ENCODE results near the gene KLHL20. TPM values are rescaled to one million over a fixed set of nuclear protein-coding genes. Genes with fewer than 3 reads are reported as not detected.
"Not testable (repeated sequence)": the region's sequence is repeated elsewhere in the genome, so short reads cannot be mapped to it uniquely, and the experiment has no call there.

Gene KLHL20, protein sequence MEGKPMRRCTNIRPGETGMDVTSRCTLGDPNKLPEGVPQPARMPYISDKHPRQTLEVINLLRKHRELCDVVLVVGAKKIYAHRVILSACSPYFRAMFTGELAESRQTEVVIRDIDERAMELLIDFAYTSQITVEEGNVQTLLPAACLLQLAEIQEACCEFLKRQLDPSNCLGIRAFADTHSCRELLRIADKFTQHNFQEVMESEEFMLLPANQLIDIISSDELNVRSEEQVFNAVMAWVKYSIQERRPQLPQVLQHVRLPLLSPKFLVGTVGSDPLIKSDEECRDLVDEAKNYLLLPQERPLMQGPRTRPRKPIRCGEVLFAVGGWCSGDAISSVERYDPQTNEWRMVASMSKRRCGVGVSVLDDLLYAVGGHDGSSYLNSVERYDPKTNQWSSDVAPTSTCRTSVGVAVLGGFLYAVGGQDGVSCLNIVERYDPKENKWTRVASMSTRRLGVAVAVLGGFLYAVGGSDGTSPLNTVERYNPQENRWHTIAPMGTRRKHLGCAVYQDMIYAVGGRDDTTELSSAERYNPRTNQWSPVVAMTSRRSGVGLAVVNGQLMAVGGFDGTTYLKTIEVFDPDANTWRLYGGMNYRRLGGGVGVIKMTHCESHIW
- 10 to 100 TPM; 12.9 to 14.9 TPM for total RNA-seq

DNA sequence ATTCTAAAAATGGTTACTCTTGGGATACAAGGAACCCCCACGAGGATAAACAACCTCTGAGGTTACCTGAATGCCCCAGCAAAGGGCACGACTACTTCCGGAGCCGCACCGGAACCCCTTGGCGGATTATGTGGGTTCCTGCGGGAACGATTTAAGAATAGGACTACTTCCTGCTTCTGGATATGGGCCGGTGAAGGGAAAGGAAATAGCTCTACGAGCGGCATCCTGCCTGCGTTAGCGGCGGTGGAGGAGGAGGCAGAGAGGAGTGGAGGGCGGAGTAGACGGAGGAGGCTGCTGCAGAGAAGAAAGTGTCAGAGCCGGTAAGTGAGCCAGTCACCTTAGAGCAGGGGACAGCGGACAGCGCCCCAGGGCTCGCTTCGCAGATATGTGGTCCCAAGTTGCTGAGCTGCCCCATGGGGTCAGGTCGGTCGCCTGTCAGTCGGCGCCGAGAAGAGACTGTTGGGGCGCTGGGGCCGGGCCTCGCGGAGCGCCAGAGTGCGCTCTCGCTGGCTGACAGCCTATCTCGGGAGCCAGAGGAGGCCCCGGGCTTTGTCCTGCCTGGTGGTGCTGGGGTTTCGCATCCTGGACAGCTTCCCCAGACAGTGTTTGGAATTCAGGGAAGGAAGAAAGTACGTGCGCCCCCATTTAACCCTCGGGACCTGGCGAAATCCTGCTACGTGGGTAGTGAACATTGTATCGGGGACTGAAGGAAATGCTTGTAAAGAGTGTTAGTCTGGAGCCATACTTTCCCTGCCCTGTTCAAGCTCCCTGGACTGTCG is at the start of gene KLHL20:
Gene KLHL20 (plus strand): TSS at position 223 of the 779 bp plus-strand sequence. CDS start 1,063 bp downstream, outside the sequence.
- peak; percentile 92 for DNase-seq
- POLR2A ChIA-PET, result interaction anchor here (0.5 to 3.2 kb wide), 9 partner anchors 33 to 438 kb away, joined by 3 to 19 read pairs (median 5); partner anchors contain the start of genes CENPL, DARS2, PRDX6 and ZBTB37
- peaks cover 14% of the 10 kb centered on the region for H3K27me3 Mint-ChIP-seq
- H3K4me1 Mint-ChIP-seq (ENCODE audit: low read depth), result peaks cover 31% of the 10 kb centered on the region
- CTCF ChIA-PET, result interaction anchor here (0.9 to 3.1 kb wide), 4 partner anchors 18 to 284 kb away, joined by 3 to 22 read pairs (median 8); partner anchors contain the start of genes DARS2 and PRDX6
- peaks cover 1% of the 10 kb centered on the region for H3K36me3 Mint-ChIP-seq
- intact Hi-C loops (cut with micrococcal nuclease), result loop anchor here (1.0 to 2.0 kb wide), 6 partner anchors 56 to 308 kb away; partner anchors contain the start of genes CENPL, DARS2, PRDX6 and RC3H1
- H3K4me3 Mint-ChIP-seq, result peak within 1 kb of the TSS; percentile 96
- H3K9me3 Mint-ChIP-seq, result no peaks in the 10 kb centered on the region
- peak within 1 kb of the TSS; percentile 92 for H3K27ac Mint-ChIP-seq

DNA sequence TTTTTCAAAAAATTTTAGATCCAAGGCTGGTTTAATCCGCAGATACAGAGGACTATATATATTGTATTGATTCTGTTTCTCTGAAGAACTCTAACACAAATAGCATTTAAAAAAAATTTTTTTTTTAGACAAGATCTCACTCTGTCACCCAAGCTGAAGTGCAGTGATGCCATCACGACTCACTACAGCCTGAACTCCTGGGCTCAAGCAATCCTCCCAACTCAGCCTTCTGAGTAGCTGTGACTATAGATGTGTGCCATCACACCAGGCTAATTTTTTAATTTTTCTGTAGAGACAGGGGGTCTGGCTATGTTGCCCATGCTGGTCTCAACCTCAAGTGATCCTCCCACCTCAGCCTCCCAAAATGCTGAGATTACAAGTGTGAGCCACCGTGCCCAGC is 48.1 kb upstream of the KLHL20 start:
- peaks cover 30% of the 10 kb centered on the region for H3K27me3 Mint-ChIP-seq
- no peak overlapping the region for H3K27ac Mint-ChIP-seq
- peaks cover 3% of the 10 kb centered on the region for H3K4me1 Mint-ChIP-seq (ENCODE audit: low read depth)
- H3K4me3 Mint-ChIP-seq, result no peak overlapping the region
- ChIA-PET CTCF (no interaction called here), POLR2A (no interaction called here)
- no peak for DNase-seq
- H3K9me3 Mint-ChIP-seq, result no peaks in the 10 kb centered on the region
- intact Hi-C loops (cut with micrococcal nuclease), result no loop called here
- no peaks in the 10 kb centered on the region for H3K36me3 Mint-ChIP-seq

DNA sequence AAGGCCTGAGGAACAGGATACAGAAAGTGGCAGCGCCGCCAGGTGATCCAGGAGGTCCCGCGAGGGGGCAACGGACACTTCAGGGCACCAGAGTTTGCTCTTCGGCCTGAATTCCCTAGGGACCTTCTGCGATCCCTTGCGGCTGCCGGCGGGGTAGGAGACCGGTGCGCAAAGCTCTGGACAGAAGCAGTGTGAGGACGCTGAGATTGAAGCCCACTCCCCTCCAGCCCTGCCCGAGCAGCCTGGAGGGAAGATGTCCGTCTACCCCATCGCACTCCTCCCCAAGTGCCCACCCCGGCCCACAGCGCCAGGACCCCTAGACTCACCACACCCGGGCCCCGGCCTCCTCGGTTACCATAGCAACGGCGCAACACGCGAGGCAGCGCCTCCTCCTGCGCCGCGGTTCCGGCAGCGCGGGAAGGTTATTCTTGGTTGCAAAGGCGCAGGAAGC is 45.3 kb upstream of the KLHL20 start, which contains the start of gene ANKRD45:
Gene ANKRD45 (minus strand): TSS at position 361 of the 451 bp plus-strand sequence. CDS start 10,433 bp downstream, outside the sequence.
- ChIA-PET POLR2A (no interaction called here), CTCF (no interaction called here)
- H3K27me3 Mint-ChIP-seq, result peaks cover 31% of the 10 kb centered on the region
- H3K27ac Mint-ChIP-seq, result no peak within 1 kb of the TSS
- intact Hi-C loops (cut with micrococcal nuclease), result no loop called here
- peak within 1 kb of the TSS; percentile 26 for H3K4me3 Mint-ChIP-seq
- peak; percentile 21 for DNase-seq
- no peaks in the 10 kb centered on the region for H3K36me3 Mint-ChIP-seq
- H3K4me1 Mint-ChIP-seq (ENCODE audit: low read depth), result peaks cover 3% of the 10 kb centered on the region
- no peaks in the 10 kb centered on the region for H3K9me3 Mint-ChIP-seq

DNA sequence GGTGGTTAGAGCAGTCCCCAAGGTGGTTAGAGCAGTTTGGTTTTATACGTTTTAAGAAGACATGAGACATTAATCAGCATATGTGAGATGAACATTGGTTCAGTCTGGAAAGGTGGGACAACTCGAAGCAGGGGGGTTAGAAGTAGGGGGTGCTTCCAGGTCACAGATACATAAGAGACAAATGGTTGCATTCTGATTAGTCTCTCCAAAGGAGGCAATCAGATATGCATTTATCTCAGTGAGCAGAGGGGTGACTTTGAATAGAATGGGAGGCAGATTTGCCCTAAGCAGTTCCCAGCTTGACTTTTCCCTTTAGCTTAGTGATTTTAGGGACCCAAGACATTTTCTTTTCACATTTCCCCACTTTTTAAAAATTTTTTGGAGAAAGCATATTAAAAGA is 40.3 kb upstream of the KLHL20 start:
- Mint-ChIP-seq H3K27me3 (peaks cover 15% of the 10 kb centered on the region), H3K9me3 (peaks cover 14% of the 10 kb centered on the region)
- CTCF ChIA-PET; H3K4me1 Mint-ChIP-seq (ENCODE audit: low read depth); intact Hi-C loops (cut with micrococcal nuclease); POLR2A ChIA-PET; H3K27ac Mint-ChIP-seq; H3K36me3 Mint-ChIP-seq; H3K4me3 Mint-ChIP-seq; DNase-seq: not testable (repeated sequence)

DNA sequence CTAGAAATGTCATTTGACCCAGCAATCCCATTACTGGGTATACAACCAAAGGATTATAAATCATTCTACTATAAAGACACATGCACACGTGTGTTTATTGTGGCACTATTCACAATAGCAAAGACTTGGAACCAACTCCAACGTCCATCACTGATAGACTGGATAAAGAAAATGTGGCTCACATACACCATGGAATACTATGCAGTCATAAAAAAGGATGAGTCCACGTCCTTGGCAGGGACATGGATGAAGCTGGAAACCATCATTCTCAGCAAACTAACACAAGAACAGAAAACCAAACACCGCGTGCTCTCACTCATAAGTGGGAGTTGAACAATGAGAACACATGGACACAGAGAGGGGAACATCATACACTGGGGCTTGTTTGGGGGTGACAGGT is 34.6 kb upstream of the KLHL20 start:
- H3K27me3 Mint-ChIP-seq; H3K4me3 Mint-ChIP-seq; H3K27ac Mint-ChIP-seq; intact Hi-C loops (cut with micrococcal nuclease); H3K36me3 Mint-ChIP-seq; H3K4me1 Mint-ChIP-seq (ENCODE audit: low read depth); CTCF ChIA-PET; POLR2A ChIA-PET; DNase-seq: not testable (repeated sequence)
- peaks cover 18% of the 10 kb centered on the region for H3K9me3 Mint-ChIP-seq

DNA sequence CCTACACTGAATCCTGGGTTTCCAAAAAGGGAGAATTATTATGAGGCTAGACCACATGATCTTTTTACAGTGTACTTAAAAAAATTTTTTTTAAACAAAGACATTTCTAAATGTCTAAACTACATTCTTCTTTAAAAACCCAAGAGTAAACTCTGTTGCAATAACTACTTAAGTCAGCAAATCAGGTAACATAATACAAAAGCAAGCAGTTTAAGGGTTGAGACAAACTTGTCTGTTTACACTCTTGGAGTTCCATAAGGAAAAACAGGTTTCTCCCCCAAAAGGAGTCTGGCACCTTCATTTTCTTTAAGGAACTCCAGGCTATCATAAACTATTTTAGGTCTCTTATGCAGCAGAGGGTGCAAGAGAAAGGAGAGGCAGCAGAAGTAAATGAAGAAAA is 32.6 kb upstream of the KLHL20 start:
- Mint-ChIP-seq H3K27me3 (no peaks in the 10 kb centered on the region), H3K4me3 (no peak overlapping the region), H3K4me1 (ENCODE audit: low read depth) (no peaks in the 10 kb centered on the region), H3K36me3 (no peaks in the 10 kb centered on the region), H3K27ac (no peak overlapping the region), H3K9me3 (peaks cover 13% of the 10 kb centered on the region)
- no peak for DNase-seq
- intact Hi-C loops (cut with micrococcal nuclease), result no loop called here
- POLR2A ChIA-PET, result interaction anchor here (0.7 kb wide), 1 partner anchor 33 kb away, joined by 3 read pairs; no protein-coding TSS in a partner anchor
- CTCF ChIA-PET, result no interaction called here

DNA sequence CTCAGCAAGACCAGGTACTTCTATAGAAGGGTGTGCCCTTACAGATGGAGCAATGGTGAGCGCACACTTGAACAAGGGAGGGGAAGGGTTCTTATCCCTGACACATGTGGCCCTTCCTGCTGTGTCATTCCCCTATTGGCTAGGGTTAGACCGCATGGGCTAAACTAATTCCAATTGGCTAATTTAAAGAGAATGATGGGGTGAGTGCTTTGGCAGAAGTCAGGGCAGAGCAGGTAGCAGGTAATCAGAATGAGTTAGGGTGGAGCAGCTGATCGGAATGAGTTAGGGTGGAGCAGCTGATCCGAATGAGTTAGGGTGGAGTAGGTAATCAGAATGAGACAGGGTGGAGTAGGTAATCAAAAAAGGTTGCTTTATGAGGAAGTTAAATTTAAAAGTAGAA is 30.9 kb upstream of the KLHL20 start:
- POLR2A ChIA-PET; H3K9me3 Mint-ChIP-seq; H3K27me3 Mint-ChIP-seq; H3K4me1 Mint-ChIP-seq (ENCODE audit: low read depth); H3K4me3 Mint-ChIP-seq; H3K36me3 Mint-ChIP-seq; DNase-seq; CTCF ChIA-PET; intact Hi-C loops (cut with micrococcal nuclease); H3K27ac Mint-ChIP-seq: not testable (repeated sequence)

DNA sequence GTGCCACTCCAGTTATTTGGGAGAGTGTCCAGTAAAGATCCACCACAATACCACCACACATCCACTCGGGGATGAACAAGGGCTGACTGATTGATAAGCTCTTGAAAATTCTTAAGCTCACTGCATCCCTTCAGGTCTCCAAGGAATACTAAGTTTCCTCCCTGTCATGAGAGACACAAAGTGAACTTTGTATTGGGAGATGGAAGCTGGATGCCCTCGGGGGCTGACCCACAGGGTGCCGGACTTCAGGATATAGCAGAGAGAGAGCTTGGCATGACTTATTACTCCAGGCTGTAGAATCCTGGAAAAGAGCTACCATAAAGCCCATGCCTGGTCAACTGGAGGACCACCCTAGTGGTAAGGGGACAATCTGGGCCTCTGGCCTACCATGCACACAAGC is 29.7 kb upstream of the KLHL20 start:
- CTCF ChIA-PET; DNase-seq; H3K27ac Mint-ChIP-seq; H3K36me3 Mint-ChIP-seq; H3K9me3 Mint-ChIP-seq; H3K4me1 Mint-ChIP-seq (ENCODE audit: low read depth); H3K4me3 Mint-ChIP-seq; POLR2A ChIA-PET; intact Hi-C loops (cut with micrococcal nuclease); H3K27me3 Mint-ChIP-seq: not testable (repeated sequence)

DNA sequence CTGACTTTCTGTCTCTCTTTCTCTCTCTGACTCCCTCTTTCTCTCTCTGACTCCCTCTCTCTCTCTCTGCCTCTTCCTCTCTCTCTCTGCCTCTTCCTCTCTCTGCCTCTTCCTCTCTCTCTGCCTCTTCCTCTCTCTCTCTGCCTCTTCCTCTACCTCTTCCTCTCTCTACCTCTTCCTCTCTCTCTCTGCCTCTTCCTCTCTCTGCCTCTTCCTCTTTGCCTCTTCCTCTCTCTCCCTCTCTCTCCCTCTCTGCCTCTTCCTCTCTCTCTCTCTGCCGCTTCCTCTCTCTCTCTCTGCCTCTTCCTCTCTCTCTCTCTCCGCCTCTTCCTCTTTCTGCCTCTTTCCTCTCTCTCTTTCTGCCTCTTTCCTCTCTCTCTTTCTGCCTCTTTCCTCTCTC is 26.5 kb upstream of the KLHL20 start:
- intact Hi-C loops (cut with micrococcal nuclease), result no loop called here
- Mint-ChIP-seq H3K4me3 (no peak overlapping the region), H3K27me3 (peaks cover 1% of the 10 kb centered on the region), H3K27ac (no peak overlapping the region), H3K36me3 (no peaks in the 10 kb centered on the region), H3K4me1 (ENCODE audit: low read depth) (no peaks in the 10 kb centered on the region), H3K9me3 (no peaks in the 10 kb centered on the region)
- CTCF ChIA-PET, result no interaction called here
- POLR2A ChIA-PET, result no interaction called here
- no peak for DNase-seq

DNA sequence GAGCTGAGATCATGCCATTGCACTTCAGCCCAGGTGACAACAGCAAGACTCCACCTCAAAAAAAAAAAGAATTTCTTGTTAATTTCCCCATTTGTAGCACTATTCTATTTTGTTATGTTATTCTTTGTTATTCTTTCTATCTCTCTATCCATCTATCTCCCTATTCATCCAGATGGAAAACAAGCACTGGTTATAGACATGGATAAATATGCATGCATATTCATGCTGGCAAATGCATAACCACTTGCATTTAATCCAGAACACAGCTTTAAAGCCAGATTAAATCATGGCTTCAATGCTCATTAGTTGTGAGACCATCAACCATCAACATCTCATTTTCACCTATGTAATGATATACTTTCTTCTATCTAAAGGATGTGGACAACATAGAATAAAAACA is 21.5 kb upstream of the KLHL20 start:
- no peaks in the 10 kb centered on the region for H3K9me3 Mint-ChIP-seq
- H3K27me3 Mint-ChIP-seq, result peaks cover 28% of the 10 kb centered on the region
- H3K27ac Mint-ChIP-seq, result no peak overlapping the region
- no peak overlapping the region for H3K4me3 Mint-ChIP-seq
- ChIA-PET POLR2A (no interaction called here), CTCF (no interaction called here)
- no peaks in the 10 kb centered on the region for H3K4me1 Mint-ChIP-seq (ENCODE audit: low read depth)
- intact Hi-C loops (cut with micrococcal nuclease), result no loop called here
- DNase-seq, result no peak
- H3K36me3 Mint-ChIP-seq, result no peaks in the 10 kb centered on the region

DNA sequence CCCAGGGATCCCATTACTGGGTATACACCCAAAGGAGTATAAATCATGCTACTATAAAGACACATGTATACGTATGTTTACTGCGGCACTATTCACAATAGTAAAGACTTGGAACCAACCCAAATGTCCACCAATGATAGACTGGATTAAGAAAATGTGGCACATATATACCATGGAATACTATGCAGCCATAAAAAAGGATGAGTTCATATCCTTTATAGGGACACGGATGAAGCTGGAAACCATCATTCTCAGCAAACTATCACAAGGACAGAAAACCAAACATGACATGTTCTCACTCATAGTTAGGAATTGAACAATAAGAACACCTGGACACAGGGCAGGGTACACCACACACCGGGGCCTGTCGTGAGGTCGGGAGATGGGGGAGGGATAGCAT is 13.5 kb upstream of the KLHL20 start:
- H3K9me3 Mint-ChIP-seq; CTCF ChIA-PET; H3K36me3 Mint-ChIP-seq; H3K4me1 Mint-ChIP-seq (ENCODE audit: low read depth); intact Hi-C loops (cut with micrococcal nuclease); H3K27ac Mint-ChIP-seq; H3K4me3 Mint-ChIP-seq; DNase-seq; POLR2A ChIA-PET: not testable (repeated sequence)
- H3K27me3 Mint-ChIP-seq, result peaks cover 22% of the 10 kb centered on the region

DNA sequence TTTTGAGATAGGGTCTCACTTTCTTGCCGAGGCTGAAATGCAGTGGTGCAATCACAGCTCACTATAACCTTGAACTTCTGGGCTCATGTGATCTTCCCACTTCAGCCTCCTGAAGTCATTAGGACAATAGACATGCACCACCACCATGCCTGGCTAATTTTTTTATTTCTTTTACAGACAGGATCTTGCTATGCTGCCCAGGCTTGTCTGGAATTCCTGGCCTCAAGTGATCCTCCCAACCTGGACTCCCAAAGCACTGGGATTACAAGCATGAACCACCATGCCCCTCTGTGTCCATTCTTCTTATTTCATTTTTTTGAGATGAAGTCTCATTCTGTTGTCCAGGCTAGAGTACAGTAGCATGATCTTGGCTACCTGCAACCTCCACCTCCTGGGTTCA is 12.0 kb upstream of the KLHL20 start:
- peaks cover 3% of the 10 kb centered on the region for H3K9me3 Mint-ChIP-seq
- no peak overlapping the region for H3K27ac Mint-ChIP-seq
- no peaks in the 10 kb centered on the region for H3K36me3 Mint-ChIP-seq
- no peaks in the 10 kb centered on the region for H3K4me1 Mint-ChIP-seq (ENCODE audit: low read depth)
- peaks cover 10% of the 10 kb centered on the region for H3K27me3 Mint-ChIP-seq
- CTCF ChIA-PET, result no interaction called here
- intact Hi-C loops (cut with micrococcal nuclease), result no loop called here
- no peak overlapping the region for H3K4me3 Mint-ChIP-seq
- POLR2A ChIA-PET, result no interaction called here
- DNase-seq, result no peak
